Panc1 (cell line): Measurements from ENCODE around the gene KHNYN. TPM values are rescaled to one million over a fixed set of nuclear protein-coding genes. Genes with fewer than 3 reads are reported as not detected.
"Not testable (repeated sequence)": the region's sequence is repeated elsewhere in the genome, so short reads cannot be mapped to it uniquely, and the experiment has no call there.

Source experiments
- ATAC-seq: fragments of 200-7000 bp; cut with Tn5 transposase; 2 replicates; pipeline ENCODE4 v1.9.1; 2020; ENCODE audit warnings: mild to moderate bottlenecking, moderate library complexity
- BruUV-seq: library from RNA; stranded (reverse); fragments of 400-500 nt; replicated peaks from 2 replicates; lab custom pipeline; 2021; lab: Mats Ljungman, UMichigan
- CTCF ChIA-PET: fragments of 300-600 bp; sonication (Branson Sonifier 250); formaldehyde crosslinking; loops from one replicate; lab custom pipeline; 2022; ENCODE audit warnings: antibody characterized with exemption; lab: Charles Lee
- POLR2A ChIA-PET: fragments of 300-600 bp; sonication (Branson Sonifier 250); formaldehyde crosslinking; loops from one replicate; lab custom pipeline; 2022; ENCODE audit warnings: antibody characterized with exemption; lab: Charles Lee
- DNase-seq: peaks from one replicate; pipeline ENCODE4 v3.0.0-alpha.2; 2010; ENCODE audit warnings: low read depth, low spot score
- H3K27ac ChIP-seq: 2 replicates; pipeline ENCODE4 v1.5.1; 2011; ENCODE audit warnings: mild to moderate bottlenecking, low read length, inconsistent platforms
- H3K27me3 ChIP-seq: fragments of 200-500 bp; sonication (Bioruptor generic); 2 replicates; pipeline ENCODE4 v1.6.0; 2014; ENCODE audit warnings: low read length, inconsistent platforms; ENCODE audit not compliant: control insufficient read depth, insufficient read depth
- H3K36me3 ChIP-seq: fragments of 200-500 bp; sonication (Bioruptor generic); 2 replicates; pipeline ENCODE4 v1.5.1; 2014; ENCODE audit warnings: inconsistent platforms, mild to moderate bottlenecking, low read length, moderate library complexity; ENCODE audit not compliant: control insufficient read depth, insufficient read depth
- H3K4me1 ChIP-seq: 2 replicates; pipeline ENCODE4 v1.5.1; 2011; ENCODE audit warnings: inconsistent platforms, mild to moderate bottlenecking, low read length, moderate library complexity; ENCODE audit not compliant: control insufficient read depth, insufficient read depth
- H3K4me3 ChIP-seq, 2 experiments: 2 replicates each; pipeline ENCODE4 v1.5.1; 2011 to 2012; ENCODE audit warnings: low read depth in 2 of 2, low read length in 2 of 2, mild to moderate bottlenecking in 2 of 2, inconsistent platforms in 1 of 2, moderate library complexity in 1 of 2
- H3K9me3 ChIP-seq: fragments of 200-500 bp; sonication (Bioruptor generic); 2 replicates; pipeline ENCODE4 v1.5.1; 2014; ENCODE audit warnings: low read depth, mild to moderate bottlenecking, inconsistent platforms, low read length, moderate library complexity; ENCODE audit not compliant: control insufficient read depth, insufficient read depth
- POLR2AphosphoS5 ChIP-seq: IDR thresholded peaks from 2 replicates; pipeline ENCODE4 v1.6.1; 2012; ENCODE audit warnings: mild to moderate bottlenecking, low read depth, low read length, moderate library complexity
- SIN3A ChIP-seq: IDR thresholded peaks from 2 replicates; pipeline ENCODE4 v1.6.1; 2012; ENCODE audit warnings: low read depth, mild to moderate bottlenecking, low read length, moderate library complexity, borderline replicate concordance; ENCODE audit not compliant: insufficient read depth
- TCF7L2 ChIP-seq: IDR thresholded peaks from 2 replicates; pipeline ENCODE4 v1.6.1; 2011; ENCODE audit warnings: mild to moderate bottlenecking, low read depth, low read length, inconsistent platforms
- in situ Hi-C: cut with HindIII; loops from 2 replicates; pipeline ENCODE4 v1.10.0; 2016; ENCODE audit warnings: low sequenced_read_pairs, low pct_unique_long_range_greater_than_20kb
- intact Hi-C: fragments of 100-400 bp; cut with micrococcal nuclease; formaldehyde crosslinking; loops from one replicate; pipeline ENCODE4 v1.10.0; 2022; ENCODE audit not compliant: unreplicated experiment
- total RNA-seq: library from RNA; stranded (reverse); gene quantifications from one replicate; pipeline ENCODE4 v1.2.1, GENCODE V29; 2021; ENCODE audit not compliant: unreplicated experiment
- TF ChIP-seq, protein P1 (sequence below), 2 experiments: IDR thresholded peaks; 2 replicates each; pipeline ENCODE4 v1.6.1; 2011 to 2012; ENCODE audit warnings: low read depth in 2 of 2, control low read depth in 1 of 2, low read length in 1 of 2, mild to moderate bottlenecking in 1 of 2, moderate library complexity in 1 of 2; ENCODE audit not compliant: insufficient read depth in 1 of 2
- TF ChIP-seq, protein P2 (sequence below): fragments of 450-650 bp; IDR thresholded peaks from 2 replicates; pipeline ENCODE4 v1.5.1; 2017; ENCODE audit warnings: mild to moderate bottlenecking

Gene KHNYN
- total RNA-seq, 1 experiment from 2014 or later: 37.6 TPM

DNA sequence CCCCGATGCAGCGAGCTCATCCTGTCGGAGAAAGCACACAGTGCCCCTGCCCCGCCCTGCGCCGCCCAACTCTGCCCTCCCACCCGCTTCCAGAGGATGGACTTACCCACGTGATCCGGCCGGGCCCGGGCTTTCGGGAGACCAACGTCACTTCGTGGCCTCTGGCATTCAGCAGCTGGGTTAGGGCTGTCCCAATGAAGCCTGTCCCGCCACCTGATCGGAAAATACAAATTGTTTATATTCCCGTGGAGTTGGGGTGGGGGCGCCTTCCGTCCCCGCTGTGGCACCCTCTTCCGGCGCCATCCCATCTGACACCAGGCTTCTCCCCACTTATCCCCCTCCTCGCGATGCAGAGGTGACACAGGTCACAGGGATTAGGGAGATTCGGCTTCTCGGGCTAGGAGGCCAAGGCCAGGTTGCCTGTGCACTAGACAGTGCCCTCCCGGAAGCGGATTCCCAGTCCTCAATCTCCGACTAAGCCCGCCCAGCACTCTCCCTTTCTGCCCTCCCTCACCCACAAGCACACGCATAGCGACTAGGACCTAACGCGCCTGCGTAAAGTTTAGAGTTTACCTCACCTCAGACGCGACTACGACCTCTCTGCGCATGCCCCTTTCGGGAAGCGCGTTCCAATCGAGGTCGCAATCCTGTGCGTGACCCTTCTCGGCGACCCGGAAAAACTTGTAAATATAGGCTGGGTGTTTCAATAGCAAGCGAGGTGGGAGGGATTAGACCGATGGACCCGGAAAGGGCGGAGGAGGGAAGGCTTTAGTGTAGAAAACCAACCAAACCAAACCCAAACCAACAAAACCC is 12.7 kb downstream of the KHNYN start, which contains the start of gene SDR39U1:
Gene SDR39U1, minus strand, starts transcription at position 537 of the 813 bp plus-strand sequence. Its CDS starts 7 bp downstream, at position 530.
- BruUV-seq: no TSS peak

DNA sequence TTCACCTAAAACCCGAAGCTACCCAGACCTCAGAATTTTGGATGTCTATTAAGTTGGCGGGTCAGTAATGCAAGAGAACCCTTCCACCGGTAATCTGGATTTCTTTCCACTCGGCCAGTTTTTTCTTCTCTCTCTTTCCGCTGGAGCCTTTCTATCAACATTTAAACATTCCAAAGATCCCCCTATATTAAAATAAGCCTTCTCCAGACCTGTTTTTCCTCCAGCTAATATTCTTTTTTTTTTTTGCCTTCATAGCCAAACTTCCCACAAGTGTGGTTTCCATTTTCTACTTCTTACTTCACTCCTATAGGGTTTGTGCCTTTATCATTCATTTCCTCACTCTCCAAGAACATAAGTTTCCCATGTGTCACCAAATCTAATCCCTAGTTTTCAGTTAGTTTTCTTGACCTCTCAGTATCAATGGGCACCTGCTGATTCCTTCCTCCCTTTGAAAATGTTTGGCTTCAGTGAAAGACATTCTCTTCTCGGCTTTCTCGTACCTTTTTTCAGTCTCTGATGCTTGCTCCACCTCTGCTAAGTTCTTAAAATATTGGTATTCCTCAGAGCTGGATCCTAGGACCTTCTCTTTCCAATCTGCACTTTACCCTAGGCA is 13.4 kb downstream of the KHNYN start:
- in situ Hi-C loops (no loop called here), intact Hi-C loops (no loop called here)
- TSS peak; percentile 97 for BruUV-seq
- DNase-seq (no peak), ATAC-seq (no peak)
- Histone ChIP-seq H3K36me3 (peaks cover 5% of the 10 kb centered on the region; the same call in 1 of the 2 replicates), H3K27me3 (no peaks in the 10 kb centered on the region), H3K4me1 (peaks cover 16% of the 10 kb centered on the region), H3K4me3 (peak overlapping the region; percentile 93 to 95), H3K9me3 (no peaks in the 10 kb centered on the region), H3K27ac (peak overlapping the region; percentile 96)
- TF ChIP-seq, protein P1, sequence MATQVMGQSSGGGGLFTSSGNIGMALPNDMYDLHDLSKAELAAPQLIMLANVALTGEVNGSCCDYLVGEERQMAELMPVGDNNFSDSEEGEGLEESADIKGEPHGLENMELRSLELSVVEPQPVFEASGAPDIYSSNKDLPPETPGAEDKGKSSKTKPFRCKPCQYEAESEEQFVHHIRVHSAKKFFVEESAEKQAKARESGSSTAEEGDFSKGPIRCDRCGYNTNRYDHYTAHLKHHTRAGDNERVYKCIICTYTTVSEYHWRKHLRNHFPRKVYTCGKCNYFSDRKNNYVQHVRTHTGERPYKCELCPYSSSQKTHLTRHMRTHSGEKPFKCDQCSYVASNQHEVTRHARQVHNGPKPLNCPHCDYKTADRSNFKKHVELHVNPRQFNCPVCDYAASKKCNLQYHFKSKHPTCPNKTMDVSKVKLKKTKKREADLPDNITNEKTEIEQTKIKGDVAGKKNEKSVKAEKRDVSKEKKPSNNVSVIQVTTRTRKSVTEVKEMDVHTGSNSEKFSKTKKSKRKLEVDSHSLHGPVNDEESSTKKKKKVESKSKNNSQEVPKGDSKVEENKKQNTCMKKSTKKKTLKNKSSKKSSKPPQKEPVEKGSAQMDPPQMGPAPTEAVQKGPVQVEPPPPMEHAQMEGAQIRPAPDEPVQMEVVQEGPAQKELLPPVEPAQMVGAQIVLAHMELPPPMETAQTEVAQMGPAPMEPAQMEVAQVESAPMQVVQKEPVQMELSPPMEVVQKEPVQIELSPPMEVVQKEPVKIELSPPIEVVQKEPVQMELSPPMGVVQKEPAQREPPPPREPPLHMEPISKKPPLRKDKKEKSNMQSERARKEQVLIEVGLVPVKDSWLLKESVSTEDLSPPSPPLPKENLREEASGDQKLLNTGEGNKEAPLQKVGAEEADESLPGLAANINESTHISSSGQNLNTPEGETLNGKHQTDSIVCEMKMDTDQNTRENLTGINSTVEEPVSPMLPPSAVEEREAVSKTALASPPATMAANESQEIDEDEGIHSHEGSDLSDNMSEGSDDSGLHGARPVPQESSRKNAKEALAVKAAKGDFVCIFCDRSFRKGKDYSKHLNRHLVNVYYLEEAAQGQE (IDR thresholded peaks at IDR 0.05; ENCODE audit: insufficient read depth in 1 of 2, low read depth in 2 of 2, low read length in 1 of 2): no peak
- TF ChIP-seq POLR2AphosphoS5 (no peak), SIN3A (no peak), TCF7L2 (no peak)
- TF ChIP-seq, protein P2, sequence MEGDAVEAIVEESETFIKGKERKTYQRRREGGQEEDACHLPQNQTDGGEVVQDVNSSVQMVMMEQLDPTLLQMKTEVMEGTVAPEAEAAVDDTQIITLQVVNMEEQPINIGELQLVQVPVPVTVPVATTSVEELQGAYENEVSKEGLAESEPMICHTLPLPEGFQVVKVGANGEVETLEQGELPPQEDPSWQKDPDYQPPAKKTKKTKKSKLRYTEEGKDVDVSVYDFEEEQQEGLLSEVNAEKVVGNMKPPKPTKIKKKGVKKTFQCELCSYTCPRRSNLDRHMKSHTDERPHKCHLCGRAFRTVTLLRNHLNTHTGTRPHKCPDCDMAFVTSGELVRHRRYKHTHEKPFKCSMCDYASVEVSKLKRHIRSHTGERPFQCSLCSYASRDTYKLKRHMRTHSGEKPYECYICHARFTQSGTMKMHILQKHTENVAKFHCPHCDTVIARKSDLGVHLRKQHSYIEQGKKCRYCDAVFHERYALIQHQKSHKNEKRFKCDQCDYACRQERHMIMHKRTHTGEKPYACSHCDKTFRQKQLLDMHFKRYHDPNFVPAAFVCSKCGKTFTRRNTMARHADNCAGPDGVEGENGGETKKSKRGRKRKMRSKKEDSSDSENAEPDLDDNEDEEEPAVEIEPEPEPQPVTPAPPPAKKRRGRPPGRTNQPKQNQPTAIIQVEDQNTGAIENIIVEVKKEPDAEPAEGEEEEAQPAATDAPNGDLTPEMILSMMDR: no peak
- ChIA-PET POLR2A (interaction anchor here (1.1 kb wide), 1 partner anchor 201 kb away, joined by 4 read pairs; the partner anchor contains the start of gene TINF2), CTCF (no interaction called here)

More for the DNA sequence above, 12.7 kb downstream of the KHNYN start, which contains the start of gene SDR39U1:
- DNase-seq (peak; percentile 96), ATAC-seq (peak; percentile 92)
- TF ChIP-seq, protein P2: no peak
- TF ChIP-seq POLR2AphosphoS5: peak; percentile 58
- intact Hi-C loops: no loop called here
- Histone ChIP-seq H3K27ac (peak within 1 kb of the TSS; percentile 96), H3K4me3 (peak within 1 kb of the TSS; percentile 93 to 95), H3K36me3 (peaks cover 7% of the 10 kb centered on the region; the same call in 1 of the 2 replicates), H3K9me3 (no peaks in the 10 kb centered on the region), H3K27me3 (no peaks in the 10 kb centered on the region), H3K4me1 (peaks cover 16% of the 10 kb centered on the region)
- CTCF ChIA-PET: interaction anchor here (0.5 to 1.3 kb wide), 4 partner anchors 11 to 109 kb away, joined by 3 to 8 read pairs (median 5); no protein-coding TSS in a partner anchor
- in situ Hi-C loops: no loop called here
- POLR2A ChIA-PET: interaction anchor here (0.8 to 1.1 kb wide), 2 partner anchors 12 to 200 kb away, joined by 3 to 4 read pairs; partner anchors contain the start of gene TINF2

DNA sequence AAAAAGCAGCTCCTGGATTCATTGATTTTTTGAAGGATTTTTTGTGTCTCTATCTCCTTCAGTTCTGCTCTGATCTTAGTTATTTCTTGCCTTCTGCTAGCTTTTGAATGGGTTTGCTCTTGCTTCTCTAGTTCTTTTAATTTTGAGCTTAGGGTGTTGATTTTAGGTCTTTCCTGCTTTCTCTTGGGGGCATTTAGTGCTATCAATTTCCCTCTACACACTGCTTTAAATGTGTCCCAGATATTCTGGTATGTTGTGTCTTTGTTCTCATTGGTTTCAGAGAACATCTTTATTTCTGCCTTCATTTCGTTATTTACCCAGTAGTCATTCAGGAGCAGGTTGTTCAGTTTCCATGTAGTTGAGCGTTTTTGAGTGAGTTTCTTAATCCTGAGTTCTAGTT is 21.1 kb downstream of the KHNYN start:
- ATAC-seq, DNase-seq, in situ Hi-C loops, H3K4me3 ChIP-seq, H3K4me1 ChIP-seq, H3K9me3 ChIP-seq, POLR2A ChIA-PET, intact Hi-C loops, H3K27me3 ChIP-seq, CTCF ChIA-PET, BruUV-seq, H3K27ac ChIP-seq, H3K36me3 ChIP-seq: not testable (repeated sequence)
